ENCODE results near the gene NFIB. TPM values are rescaled to one million over a fixed set of nuclear protein-coding genes. Genes with fewer than 3 reads are reported as not detected.

Gene NFIB
- total and polyA plus RNA-seq, 2 donors (not counting 3 experiments of a cell fraction or from before 2014, with no cell fraction given), result 26.4 to 174 TPM

GRCh38 chr9:14043483-14043882 lies 270.5 kb downstream of the NFIB start:
- TF ChIP-seq CTCF (IDR thresholded peaks at IDR 0.05; ENCODE audit: extremely low read depth in 1 of 2, insufficient read depth in 1 of 2, low read depth in 1 of 2, low read length in 2 of 2) (no peak), GATA2 (IDR thresholded peaks at IDR 0.05; ENCODE audit: insufficient read depth, insufficient read length, low read depth, low read length) (no peak), MYC (IDR thresholded peaks at IDR 0.05; ENCODE audit: low read depth, low read length) (no peak), POLR2A (IDR thresholded peaks at IDR 0.05; ENCODE audit: low read depth, low read length) (no peak), FOS (IDR thresholded peaks at IDR 0.05; ENCODE audit: borderline replicate concordance, insufficient read depth, low read length) (no peak), JUN (IDR thresholded peaks at IDR 0.05; ENCODE audit: borderline replicate concordance, insufficient read depth, insufficient read length, low read depth) (no peak), POLR2AphosphoS5 (IDR thresholded peaks at IDR 0.05; ENCODE audit: insufficient read depth, low read depth, low read length) (no peak), EZH2 (IDR thresholded peaks at IDR 0.05; ENCODE audit: borderline replicate concordance, low read depth, low read length, severe bottlenecking) (no peak)
- TF ChIP-seq, protein P1, sequence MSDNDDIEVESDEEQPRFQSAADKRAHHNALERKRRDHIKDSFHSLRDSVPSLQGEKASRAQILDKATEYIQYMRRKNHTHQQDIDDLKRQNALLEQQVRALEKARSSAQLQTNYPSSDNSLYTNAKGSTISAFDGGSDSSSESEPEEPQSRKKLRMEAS (IDR thresholded peaks at IDR 0.05; ENCODE audit: insufficient read depth, insufficient read length), result no peak
- POLR2A ChIA-PET, result no interaction called here

More at GRCh38 chr9:14043483-14043882, 270.5 kb downstream of the NFIB start:
- H4K20me1 ChIP-seq (replicated peaks; ENCODE audit: control insufficient read depth, extremely low read depth, insufficient read depth, low read length), result no peaks in the 10 kb centered on the region
- H3K79me2 ChIP-seq (ENCODE audit: control insufficient read depth, insufficient read depth, low read length), result no peaks in the 10 kb centered on the region
- no peak overlapping the region for H3K4me3 ChIP-seq (replicated peaks in 1 of 3; ENCODE audit: insufficient read depth in 1 of 3, low read depth in 1 of 3, low read length in 3 of 3)
- no peak overlapping the region for H3K27ac ChIP-seq (ENCODE audit: insufficient read depth, low read depth, low read length)
- no peaks in the 10 kb centered on the region for H3K27me3 ChIP-seq (ENCODE audit: control insufficient read depth in 2 of 2, insufficient read depth in 2 of 2, low read length in 2 of 2)
- no peak for FAIRE-seq
- intact Hi-C loops (cut with micrococcal nuclease), result no loop called here
- H3K9me1 ChIP-seq (replicated peaks; ENCODE audit: control insufficient read depth, extremely low read depth, insufficient read depth, low read length), result no peaks in the 10 kb centered on the region
- dilution Hi-C loops (cut with MboI; ENCODE audit: extremely low pct_ligation_motif_present, low sequenced_read_pairs), result no loop called here
- H3K4me1 ChIP-seq (ENCODE audit: control insufficient read depth, extremely low read depth, insufficient read depth, low read length), result no peaks in the 10 kb centered on the region
- CTCF ChIA-PET, result interaction anchor here (1.0 to 1.4 kb wide), 3 partner anchors 9 to 76 kb away, joined by 3 to 4 read pairs (median 3); no protein-coding TSS in a partner anchor
- no peak overlapping the region for H2AFZ ChIP-seq (ENCODE audit: low read depth, low read length)
- BruUV-seq (replicated peaks), result no TSS peak
- H3K9me3 ChIP-seq (replicated peaks; ENCODE audit: control insufficient read depth, insufficient read depth, low read length), result no peaks in the 10 kb centered on the region
- no peaks in the 10 kb centered on the region for H3K36me3 ChIP-seq (ENCODE audit: control insufficient read depth in 2 of 2, extremely low read depth in 1 of 2, insufficient read depth in 2 of 2, low read length in 2 of 2)
- no peak for DNase-seq (ENCODE audit: low read depth, low spot score)
- no peak overlapping the region for H3K4me2 ChIP-seq (ENCODE audit: insufficient read depth, low read length)
- H3K9ac ChIP-seq (replicated peaks; ENCODE audit: extremely low read depth, insufficient read depth, low read length), result no peak overlapping the region

Measured in endothelial cell of umbilical vein (primary cell).